ENCODE data around the gene AKAP6. TPM values are rescaled to one million over a fixed set of nuclear protein-coding genes. Genes with fewer than 3 reads are reported as not detected.

The AKAP6 gene
- total RNA-seq, 4 donors from 2014 or later = 2.0 to 11.0 (median 4.2) TPM

DNA sequence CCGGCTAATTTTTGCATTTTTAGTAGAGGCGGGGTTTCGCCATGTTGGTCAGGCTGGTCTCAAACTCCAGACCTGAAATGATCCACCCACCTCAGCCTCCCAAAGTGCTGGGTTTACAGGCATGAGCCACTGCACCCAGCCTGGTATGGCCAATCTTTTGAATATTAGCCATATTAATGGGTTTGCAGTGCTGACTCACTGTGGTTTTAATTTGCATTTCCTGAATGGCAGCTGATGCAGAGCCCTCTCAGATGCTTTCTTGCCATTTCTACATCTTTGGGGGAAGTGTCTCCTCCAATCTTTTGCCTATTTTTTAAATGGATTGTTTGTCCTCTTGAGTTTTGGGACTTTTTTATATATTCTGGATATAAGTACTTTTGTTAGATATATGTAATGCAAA lies 554.1 kb downstream of the AKAP6 start:
- Histone ChIP-seq H3K27ac (no peak overlapping the region), H3K9me3 (no peaks in the 10 kb centered on the region), H3K4me3 (no peak overlapping the region), H3K27me3 (no peaks in the 10 kb centered on the region), H3K36me3 (no peaks in the 10 kb centered on the region), H3K4me1 (no peaks in the 10 kb centered on the region)
- no peak for DNase-seq (ENCODE audit: low spot score in 2 of 2)
- whole genome bisulfite sequencing = 98% methylated on average over 3 of the region's 3 CpGs
- TF ChIP-seq POLR2AphosphoS5 (IDR thresholded peaks at IDR 0.05) (no peak), EP300 (IDR thresholded peaks at IDR 0.05) (no peak), POLR2A (IDR thresholded peaks at IDR 0.05) (no peak)
- TF ChIP-seq, protein P1, sequence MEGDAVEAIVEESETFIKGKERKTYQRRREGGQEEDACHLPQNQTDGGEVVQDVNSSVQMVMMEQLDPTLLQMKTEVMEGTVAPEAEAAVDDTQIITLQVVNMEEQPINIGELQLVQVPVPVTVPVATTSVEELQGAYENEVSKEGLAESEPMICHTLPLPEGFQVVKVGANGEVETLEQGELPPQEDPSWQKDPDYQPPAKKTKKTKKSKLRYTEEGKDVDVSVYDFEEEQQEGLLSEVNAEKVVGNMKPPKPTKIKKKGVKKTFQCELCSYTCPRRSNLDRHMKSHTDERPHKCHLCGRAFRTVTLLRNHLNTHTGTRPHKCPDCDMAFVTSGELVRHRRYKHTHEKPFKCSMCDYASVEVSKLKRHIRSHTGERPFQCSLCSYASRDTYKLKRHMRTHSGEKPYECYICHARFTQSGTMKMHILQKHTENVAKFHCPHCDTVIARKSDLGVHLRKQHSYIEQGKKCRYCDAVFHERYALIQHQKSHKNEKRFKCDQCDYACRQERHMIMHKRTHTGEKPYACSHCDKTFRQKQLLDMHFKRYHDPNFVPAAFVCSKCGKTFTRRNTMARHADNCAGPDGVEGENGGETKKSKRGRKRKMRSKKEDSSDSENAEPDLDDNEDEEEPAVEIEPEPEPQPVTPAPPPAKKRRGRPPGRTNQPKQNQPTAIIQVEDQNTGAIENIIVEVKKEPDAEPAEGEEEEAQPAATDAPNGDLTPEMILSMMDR (IDR thresholded peaks at IDR 0.05) = no peak

Other genes with a start within 250 kb of the AKAP6 start
- gene RNU6-7, start 127.3 kb upstream of the AKAP6 start, total RNA-seq = not detected
- gene RNU6-8, start 126.0 kb upstream of the AKAP6 start, total RNA-seq = not detected